AG09309 (cell line): ENCODE data around the gene GOSR1.
A peak's percentile ranks its signal among the peaks of the same experiment; 100 is the strongest.
"Not testable (repeated sequence)": the region's sequence is repeated elsewhere in the genome, so short reads cannot be mapped to it uniquely, and the experiment has no call there.

ENCODE experiments used
- DNase-seq: peaks from one replicate; pipeline ENCODE4 v3.0.0-alpha.2; 2010; ENCODE audit warnings: low read depth
- H3K4me3 ChIP-seq: 2 replicates; pipeline ENCODE4 v1.5.1; 2011; ENCODE audit warnings: mild to moderate bottlenecking, low read depth, low read length, moderate library complexity; ENCODE audit not compliant: control insufficient read depth
- CTCF ChIP-seq: IDR thresholded peaks from 2 replicates; pipeline ENCODE4 v1.5.1; 2011; ENCODE audit warnings: mild to moderate bottlenecking, low read depth, low read length, inconsistent platforms; ENCODE audit not compliant: insufficient read depth, control insufficient read depth; ENCODE audit errors: missing control alignments

Gene GOSR1

GRCh38 chr17:30551996-30552339 is 74.8 kb downstream of the GOSR1 start:
- H3K4me3 ChIP-seq: no peak overlapping the region
- no peak for DNase-seq
- TF ChIP-seq CTCF: no peak

GRCh38 chr17:30552994-30553566 is 75.9 kb downstream of the GOSR1 start:
- TF ChIP-seq CTCF: no peak
- H3K4me3 ChIP-seq: no peak overlapping the region
- DNase-seq: no peak

- DNase-seq, H3K4me3 ChIP-seq: not testable (repeated sequence)
Measured at GRCh38 chr17:30553823-30554440, 76.7 kb downstream of the GOSR1 start.

GRCh38 chr17:30554839-30555751 is 77.9 kb downstream of the GOSR1 start:
- no peak for DNase-seq
- TF ChIP-seq CTCF: peak; percentile 29
- H3K4me3 ChIP-seq: no peak overlapping the region

- no peak for DNase-seq
- TF ChIP-seq CTCF: no peak
- no peak overlapping the region for H3K4me3 ChIP-seq
Measured at GRCh38 chr17:30555942-30556341, 78.7 kb downstream of the GOSR1 start.

DNA sequence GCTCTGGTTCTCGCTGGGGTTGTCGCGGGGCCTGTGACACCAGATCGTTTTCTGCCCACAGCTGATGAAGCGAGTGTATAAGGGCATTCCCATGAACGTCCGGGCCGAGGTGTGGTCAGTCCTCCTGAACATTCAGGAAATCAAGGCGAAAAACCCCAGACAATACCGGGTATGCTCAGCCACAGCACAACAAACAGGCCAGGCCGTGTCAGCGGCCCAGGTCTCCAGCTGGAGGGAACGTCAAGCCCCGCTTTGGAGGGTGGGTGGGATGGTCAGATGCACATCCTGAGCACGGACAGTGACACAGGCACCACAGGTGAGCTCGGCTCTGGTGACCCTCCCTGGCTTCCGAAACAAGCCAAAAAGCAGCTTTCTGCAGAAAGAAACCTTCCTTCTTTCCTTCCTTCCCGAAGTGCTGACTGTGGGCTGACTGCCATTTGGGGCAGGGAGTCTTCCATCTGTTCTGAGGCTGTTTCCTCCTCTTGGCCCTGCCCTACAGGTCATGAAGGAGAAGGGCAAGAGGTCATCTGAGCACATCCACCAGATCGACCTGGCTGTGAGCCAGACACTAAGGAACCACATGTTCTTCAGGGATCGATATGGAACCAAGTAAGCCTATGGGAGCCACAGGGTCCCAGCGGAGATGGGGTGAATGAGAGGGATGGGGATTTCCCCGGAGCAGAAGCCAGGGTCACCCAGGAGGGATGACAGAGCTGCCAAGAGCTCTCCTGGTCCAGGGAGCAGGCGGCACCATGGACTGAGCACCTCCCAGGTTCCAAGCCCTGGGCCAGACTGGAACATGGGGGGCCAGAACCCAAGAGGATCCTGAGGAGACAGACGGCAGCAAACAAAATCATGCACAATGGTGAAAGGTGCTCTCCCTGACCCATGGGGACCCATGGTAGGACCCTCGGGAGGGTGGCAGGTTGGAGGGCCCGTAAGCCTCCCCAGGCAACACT is 79.4 kb downstream of the GOSR1 start:
- H3K4me3 ChIP-seq: no peak overlapping the region
- no peak for DNase-seq
- no peak for TF ChIP-seq CTCF
